Thyroid gland (tissue), 4 donors: ENCODE results near the gene GPR37. TPM values are rescaled to one million over a fixed set of nuclear protein-coding genes. Genes with fewer than 3 reads are reported as not detected.

ENCODE experiments used
- DNase-seq, 2 donors: peaks; one replicate each; pipeline ENCODE4 v3.0.0-alpha.2; 2019
- H3K27ac ChIP-seq, 3 donors: fragments of 200-600 bp; sonication (generic); 1 replicate in 2 of 3; 2 replicates in 1 of 3; pipeline ENCODE4 v1.5.1; 2016 to 2019; ENCODE audit warnings: mild to moderate bottlenecking in 1 of 3, moderate library complexity in 1 of 3
- H3K27me3 ChIP-seq: fragments of 200-600 bp; sonication (generic); one replicate; pipeline ENCODE4 v1.5.1; 2019
- H3K36me3 ChIP-seq, 2 donors: fragments of 200-600 bp; sonication (generic); one replicate each; pipeline ENCODE4 v1.5.1; 2016 to 2019
- H3K4me1 ChIP-seq, 2 donors: fragments of 200-600 bp; sonication (generic); one replicate each; pipeline ENCODE4 v1.5.1; 2017 to 2019
- H3K4me3 ChIP-seq, 3 donors: fragments of 200-600 bp; sonication (generic); replicated peaks in 1 of 3; 1 replicate in 2 of 3; 2 replicates in 1 of 3; pipeline ENCODE4 v1.5.1; 2016; ENCODE audit warnings: mild to moderate bottlenecking in 1 of 3
- H3K9me3 ChIP-seq: fragments of 200-600 bp; sonication (generic); one replicate; pipeline ENCODE4 v1.5.1; 2017
- POLR2A ChIP-seq, 2 donors: fragments of 450-650 bp; IDR thresholded peaks; one replicate each; pipeline ENCODE4 v1.6.1; 2017; ENCODE audit warnings: antibody characterized with exemption in 2 of 2, mild to moderate bottlenecking in 2 of 2, moderate library complexity in 1 of 2
- WGBS, 2 donors: methylation state at CpG; one replicate each; pipeline ENCODE4 v1.1.5; 2017; 5-methylcytosine and 5-hydroxymethylcytosine counted together
- intact Hi-C: fragments of 100-400 bp; cut with DNase I; formaldehyde crosslinking; loops from one replicate; pipeline ENCODE4 v1.15.1; 2023
- total RNA-seq, 4 donors: library from RNA; depleted of rRNA; stranded (reverse); fragments of >200 nt; gene quantifications; one replicate each; pipeline ENCODE4 v1.2.3, GENCODE V29; 2016
- TF ChIP-seq, protein P1 (sequence below), 6 experiments: fragments of 200-600 bp in 3 of 6; fragments of 450-650 bp in 3 of 6; sonication (generic) in 3 of 6; IDR thresholded peaks; one replicate each; pipeline ENCODE4 v1.5.1; 2016 to 2019; ENCODE audit warnings: antibody characterized with exemption in 6 of 6, mild to moderate bottlenecking in 2 of 6, inconsistent platforms in 1 of 6, moderate library complexity in 1 of 6

Gene GPR37
- total RNA-seq, 4 donors from 2014 or later: 0.13 to 0.22 (median 0.20) TPM; not detected in 1

DNA sequence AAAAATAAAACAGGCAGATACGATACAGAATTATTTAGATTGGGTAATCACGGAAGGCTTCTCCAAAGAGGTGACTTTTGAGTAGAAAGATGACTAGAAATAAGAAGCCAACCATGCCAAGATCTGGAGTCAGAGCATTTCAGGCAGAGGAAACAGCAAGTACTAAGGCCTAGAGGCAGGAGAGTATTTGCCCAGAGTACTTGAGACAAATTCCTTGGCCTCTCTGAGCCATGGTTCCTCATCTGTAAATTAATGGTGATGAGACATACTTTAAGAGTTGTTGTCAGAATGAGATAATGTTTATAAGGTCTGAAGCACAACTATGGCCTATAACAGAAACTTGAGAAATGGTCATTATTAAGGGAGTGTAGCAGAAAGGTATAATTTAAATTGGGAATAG, 15.8 kb upstream of the GPR37 start:
- WGBS, 2 donors: 86 to 95% methylated on average over 2 of the region's 2 CpGs
- TF ChIP-seq, protein P1, sequence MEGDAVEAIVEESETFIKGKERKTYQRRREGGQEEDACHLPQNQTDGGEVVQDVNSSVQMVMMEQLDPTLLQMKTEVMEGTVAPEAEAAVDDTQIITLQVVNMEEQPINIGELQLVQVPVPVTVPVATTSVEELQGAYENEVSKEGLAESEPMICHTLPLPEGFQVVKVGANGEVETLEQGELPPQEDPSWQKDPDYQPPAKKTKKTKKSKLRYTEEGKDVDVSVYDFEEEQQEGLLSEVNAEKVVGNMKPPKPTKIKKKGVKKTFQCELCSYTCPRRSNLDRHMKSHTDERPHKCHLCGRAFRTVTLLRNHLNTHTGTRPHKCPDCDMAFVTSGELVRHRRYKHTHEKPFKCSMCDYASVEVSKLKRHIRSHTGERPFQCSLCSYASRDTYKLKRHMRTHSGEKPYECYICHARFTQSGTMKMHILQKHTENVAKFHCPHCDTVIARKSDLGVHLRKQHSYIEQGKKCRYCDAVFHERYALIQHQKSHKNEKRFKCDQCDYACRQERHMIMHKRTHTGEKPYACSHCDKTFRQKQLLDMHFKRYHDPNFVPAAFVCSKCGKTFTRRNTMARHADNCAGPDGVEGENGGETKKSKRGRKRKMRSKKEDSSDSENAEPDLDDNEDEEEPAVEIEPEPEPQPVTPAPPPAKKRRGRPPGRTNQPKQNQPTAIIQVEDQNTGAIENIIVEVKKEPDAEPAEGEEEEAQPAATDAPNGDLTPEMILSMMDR (IDR thresholded peaks at IDR 0.05): no peak
- no peak for TF ChIP-seq POLR2A (IDR thresholded peaks at IDR 0.05)
- H3K9me3 ChIP-seq: no peaks in the 10 kb centered on the region
- no peak overlapping the region for H3K27ac ChIP-seq
- no peak for DNase-seq
- no peaks in the 10 kb centered on the region for H3K27me3 ChIP-seq
- intact Hi-C loops: no loop called here
- no peaks in the 10 kb centered on the region for H3K36me3 ChIP-seq
- H3K4me3 ChIP-seq: no peak overlapping the region
- H3K4me1 ChIP-seq: peaks cover 0 to 4% of the 10 kb centered on the region in 2 donors

DNA sequence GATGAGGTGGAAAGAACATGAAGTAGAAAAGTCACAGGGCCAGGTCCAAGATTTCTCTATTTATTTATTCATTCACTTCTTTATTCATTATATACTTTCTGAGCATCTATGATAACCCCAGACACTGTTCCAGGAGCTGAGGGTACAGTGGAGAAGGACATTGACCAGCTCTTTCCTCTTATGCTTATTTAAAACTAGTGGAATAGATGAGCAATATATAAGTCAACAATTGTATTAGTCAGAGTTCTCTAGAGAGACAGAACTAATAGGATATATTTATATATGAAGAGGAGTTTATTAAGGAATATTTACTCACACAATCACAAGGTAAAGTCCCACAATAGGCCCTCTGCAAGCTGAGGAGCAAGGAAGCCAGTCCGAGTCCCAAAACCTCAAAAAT, 15.0 kb upstream of the GPR37 start:
- no peaks in the 10 kb centered on the region for H3K27me3 ChIP-seq
- no peak for DNase-seq
- peaks cover 0 to 4% of the 10 kb centered on the region in 2 donors for H3K4me1 ChIP-seq
- H3K9me3 ChIP-seq: no peaks in the 10 kb centered on the region
- TF ChIP-seq, protein P1 (IDR thresholded peaks at IDR 0.05): no peak
- TF ChIP-seq POLR2A (IDR thresholded peaks at IDR 0.05): no peak
- 97 to 100% methylated on average over 1 of the region's 1 CpG for WGBS, 2 donors
- H3K36me3 ChIP-seq: no peaks in the 10 kb centered on the region
- H3K4me3 ChIP-seq: no peak overlapping the region
- intact Hi-C loops: no loop called here
- H3K27ac ChIP-seq: no peak overlapping the region

DNA sequence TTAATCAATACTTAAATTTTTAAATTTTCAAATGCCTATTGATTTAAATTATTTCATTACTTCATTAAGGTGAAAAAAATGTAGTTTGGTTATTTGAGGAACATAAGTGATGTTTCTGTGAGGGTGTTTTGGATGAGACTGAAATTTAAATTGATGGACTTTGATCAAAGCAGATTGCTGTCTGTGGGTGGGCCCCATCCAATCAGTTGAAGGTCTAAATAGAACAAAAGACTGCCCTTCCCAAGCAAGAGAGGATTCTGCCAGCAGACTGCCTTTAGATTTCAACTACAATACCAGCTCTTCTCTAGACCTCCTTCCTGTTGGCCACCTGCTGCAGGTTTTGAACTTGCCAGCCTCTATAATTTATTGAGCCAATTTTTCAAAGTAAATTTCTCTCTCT, 14.5 kb upstream of the GPR37 start:
- no peak for DNase-seq
- Histone ChIP-seq H3K27ac (no peak overlapping the region), H3K36me3 (no peaks in the 10 kb centered on the region), H3K27me3 (no peaks in the 10 kb centered on the region), H3K9me3 (no peaks in the 10 kb centered on the region), H3K4me1 (peaks cover 0 to 4% of the 10 kb centered on the region in 2 donors), H3K4me3 (no peak overlapping the region)
- intact Hi-C loops: no loop called here
- no peak for TF ChIP-seq POLR2A (IDR thresholded peaks at IDR 0.05)
- TF ChIP-seq, protein P1 (IDR thresholded peaks at IDR 0.05): no peak

DNA sequence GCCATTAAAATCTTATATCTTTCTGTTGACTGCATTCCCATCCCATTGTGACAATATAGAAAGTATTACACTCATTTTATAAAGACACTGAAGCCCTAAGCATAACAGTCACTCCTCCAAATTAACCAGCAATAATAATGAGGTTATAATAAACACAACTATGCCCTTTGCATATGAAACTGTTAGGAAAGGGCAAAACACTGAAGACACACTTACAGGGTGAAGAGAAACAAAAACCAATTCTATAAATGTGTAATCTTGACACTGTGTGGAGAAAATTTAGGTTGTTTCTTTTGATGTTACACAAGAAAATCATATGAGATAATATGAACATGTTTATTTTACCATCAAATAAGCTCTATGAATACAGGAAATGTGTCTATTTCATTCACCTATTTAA, 14.0 kb upstream of the GPR37 start:
- Histone ChIP-seq H3K9me3 (no peaks in the 10 kb centered on the region), H3K27ac (no peak overlapping the region), H3K4me3 (no peak overlapping the region), H3K27me3 (no peaks in the 10 kb centered on the region), H3K36me3 (no peaks in the 10 kb centered on the region), H3K4me1 (peaks cover 0 to 4% of the 10 kb centered on the region in 2 donors)
- intact Hi-C loops: no loop called here
- TF ChIP-seq, protein P1 (IDR thresholded peaks at IDR 0.05): no peak
- no peak for TF ChIP-seq POLR2A (IDR thresholded peaks at IDR 0.05)
- no peak for DNase-seq

DNA sequence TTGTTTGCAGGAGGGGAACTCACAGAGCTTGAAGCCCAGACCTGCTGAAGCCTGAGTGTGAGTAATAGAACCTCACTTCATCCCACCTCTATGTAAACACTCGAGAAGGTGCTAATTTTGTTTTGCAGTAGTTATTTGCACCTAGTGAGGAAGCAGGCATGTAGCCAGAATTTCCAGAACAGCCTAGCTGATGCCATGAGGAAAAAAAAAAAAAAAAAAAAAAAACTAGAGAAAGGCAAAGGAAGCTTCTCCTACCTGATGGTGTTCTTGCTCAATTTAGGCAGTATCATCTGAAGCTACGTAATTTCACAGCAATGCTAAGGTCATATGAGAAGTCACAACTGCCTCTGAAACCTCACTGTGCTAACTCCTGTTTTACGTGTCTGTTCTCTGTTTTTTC, 13.6 kb upstream of the GPR37 start:
- no peaks in the 10 kb centered on the region for H3K27me3 ChIP-seq
- TF ChIP-seq, protein P1 (IDR thresholded peaks at IDR 0.05): no peak
- TF ChIP-seq POLR2A (IDR thresholded peaks at IDR 0.05): no peak
- no peaks in the 10 kb centered on the region for H3K9me3 ChIP-seq
- H3K27ac ChIP-seq: no peak overlapping the region
- no peak overlapping the region for H3K4me3 ChIP-seq
- 71 to 77% methylated on average over 3 of the region's 3 CpGs for WGBS, 2 donors
- DNase-seq: no peak
- H3K4me1 ChIP-seq: peaks cover 0 to 4% of the 10 kb centered on the region in 2 donors
- H3K36me3 ChIP-seq: no peaks in the 10 kb centered on the region
- intact Hi-C loops: no loop called here
